OCI-LY7 (cell line): Measurements from ENCODE around the gene PLTP.

Experiments used
- CTCF ChIP-seq: fragments of 200-600 bp; sonication (generic); conservative IDR thresholded peaks from 2 replicates; pipeline ENCODE4 v1.5.1; 2014; ENCODE audit warnings: mild to moderate bottlenecking, antibody characterized with exemption, low read length, moderate library complexity, mixed read lengths
- EZH2phosphoT487 ChIP-seq: fragments of 200-600 bp; sonication (generic); IDR thresholded peaks from 2 replicates; pipeline ENCODE4 v1.6.1; 2018; ENCODE audit warnings: low read depth, borderline replicate concordance, mild to moderate bottlenecking, mixed run types, antibody characterized with exemption, low read length, moderate library complexity, mixed read lengths

- TF ChIP-seq CTCF (no peak), EZH2phosphoT487 (no peak)
Measured at GRCh38 chr20:45892049-45892825, 19.7 kb downstream of the PLTP start.
